Tibial nerve (tissue), 4 donors: ENCODE results near the gene COPS8.

Experiments used
- EP300 ChIP-seq, 2 donors: sonication (generic); formaldehyde crosslinking; IDR thresholded peaks; one replicate each; pipeline ENCODE4 v1.6.1; 2017; ENCODE audit warnings: antibody characterized with exemption in 2 of 2, mild to moderate bottlenecking in 1 of 2
- POLR2A ChIP-seq, 2 donors: fragments of 450-650 bp; IDR thresholded peaks; one replicate each; pipeline ENCODE4 v1.6.1; 2017; ENCODE audit warnings: antibody characterized with exemption in 2 of 2, mild to moderate bottlenecking in 2 of 2, moderate library complexity in 2 of 2
- TF ChIP-seq, protein P1 (sequence below), 5 experiments: fragments of 200-600 bp in 3 of 5; fragments of 450-650 bp in 2 of 5; sonication (generic) in 3 of 5; IDR thresholded peaks; one replicate each; pipeline ENCODE4 v1.5.1; 2016 to 2019; ENCODE audit warnings: antibody characterized with exemption in 5 of 5, mild to moderate bottlenecking in 3 of 5, moderate library complexity in 2 of 5

DNA sequence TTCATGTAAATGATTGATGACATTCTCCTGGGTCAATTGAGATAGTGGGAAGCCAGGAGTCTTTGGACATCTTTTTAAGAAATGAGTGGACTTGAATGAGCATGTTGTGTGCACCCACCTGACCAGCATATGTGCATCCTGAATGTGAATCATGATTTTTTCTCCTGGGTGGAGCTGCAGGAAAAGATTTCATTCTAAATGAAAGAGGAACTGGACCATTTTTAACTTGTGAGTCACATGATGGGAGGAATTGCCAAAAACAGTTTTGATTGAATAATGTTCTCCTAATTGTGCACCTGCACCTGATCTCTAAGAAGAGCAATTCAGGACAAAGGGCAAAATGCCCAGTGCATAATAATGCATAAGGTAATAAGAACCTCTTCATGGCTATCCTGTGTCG, 32.3 kb downstream of the COPS8 start:
- TF ChIP-seq, protein P1, sequence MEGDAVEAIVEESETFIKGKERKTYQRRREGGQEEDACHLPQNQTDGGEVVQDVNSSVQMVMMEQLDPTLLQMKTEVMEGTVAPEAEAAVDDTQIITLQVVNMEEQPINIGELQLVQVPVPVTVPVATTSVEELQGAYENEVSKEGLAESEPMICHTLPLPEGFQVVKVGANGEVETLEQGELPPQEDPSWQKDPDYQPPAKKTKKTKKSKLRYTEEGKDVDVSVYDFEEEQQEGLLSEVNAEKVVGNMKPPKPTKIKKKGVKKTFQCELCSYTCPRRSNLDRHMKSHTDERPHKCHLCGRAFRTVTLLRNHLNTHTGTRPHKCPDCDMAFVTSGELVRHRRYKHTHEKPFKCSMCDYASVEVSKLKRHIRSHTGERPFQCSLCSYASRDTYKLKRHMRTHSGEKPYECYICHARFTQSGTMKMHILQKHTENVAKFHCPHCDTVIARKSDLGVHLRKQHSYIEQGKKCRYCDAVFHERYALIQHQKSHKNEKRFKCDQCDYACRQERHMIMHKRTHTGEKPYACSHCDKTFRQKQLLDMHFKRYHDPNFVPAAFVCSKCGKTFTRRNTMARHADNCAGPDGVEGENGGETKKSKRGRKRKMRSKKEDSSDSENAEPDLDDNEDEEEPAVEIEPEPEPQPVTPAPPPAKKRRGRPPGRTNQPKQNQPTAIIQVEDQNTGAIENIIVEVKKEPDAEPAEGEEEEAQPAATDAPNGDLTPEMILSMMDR (IDR thresholded peaks at IDR 0.05), result no peak
- TF ChIP-seq POLR2A (IDR thresholded peaks at IDR 0.05) (no peak), EP300 (IDR thresholded peaks at IDR 0.05) (no peak)
